Measurements from ENCODE around the gene NDUFS3. TPM values are rescaled to one million over a fixed set of nuclear protein-coding genes. Genes with fewer than 3 reads are reported as not detected.

NDUFS3 gene
- total and polyA plus RNA-seq, 10 of the 15 experiments (the other 5 are each of a cell fraction or from before 2014, with no cell fraction given), result 22.3 to 217 (median 125) TPM

GRCh38 chr11:47592251-47592650, 13.4 kb downstream of the NDUFS3 start:
- DNase-seq (ENCODE audit: low read depth, low spot score) (no peak), FAIRE-seq (no peak), ATAC-seq (peak; percentile 28)
- H3K4me3 ChIP-seq, result no peak overlapping the region
- peaks cover 3 to 23% of the 10 kb centered on the region in 2 experiments for H3K27me3 ChIP-seq (replicated peaks in 1 of 2; ENCODE audit: control insufficient read depth in 2 of 2, insufficient read depth in 2 of 2, low read length in 1 of 2)
- CTCF ChIA-PET, result interaction anchor here (0.7 to 1.6 kb wide), 2 partner anchors 19 to 25 kb away, joined by 3 to 4 read pairs; no protein-coding TSS in a partner anchor
- RAD21 ChIA-PET (ENCODE audit: unreplicated experiment), result no interaction called here
- 30% methylated on average over 4 of the region's 4 CpGs for WGBS (ENCODE audit: insufficient coverage, insufficient replicate concordance, low lambda C conversion rate, missing lambda C conversion rate)
- TF ChIP-seq FOXK2 (IDR thresholded peaks at IDR 0.05) (no peak), ATF2 (IDR thresholded peaks at IDR 0.05; ENCODE audit: low read length) (no peak), IKZF1 (conservative IDR thresholded peaks at IDR 0.05) (0 out of 2 replicates have a peak, but pooled peaks have one; percentile 18), CHD4 (IDR thresholded peaks at IDR 0.05) (no peak), ZNF217 (IDR thresholded peaks at IDR 0.05) (no peak), RB1 (IDR thresholded peaks at IDR 0.05; ENCODE audit: borderline replicate concordance) (no peak), SRF (IDR thresholded peaks at IDR 0.05; ENCODE audit: low read depth in 2 of 2, low read length in 2 of 2) (no peak), TCF3 (IDR thresholded peaks at IDR 0.05; ENCODE audit: borderline replicate concordance, insufficient read depth, low read depth, low read length) (no peak), ATF7 (IDR thresholded peaks at IDR 0.05; ENCODE audit: low read depth) (no peak)
- H2AFZ ChIP-seq (ENCODE audit: control insufficient read depth, low read depth, low read length), result peak overlapping the region; percentile 77; the same call in 1 of the 2 replicates
- no peak overlapping the region for H3K27ac ChIP-seq (ENCODE audit: control insufficient read depth, insufficient read depth)
- H3K9ac ChIP-seq (ENCODE audit: control insufficient read depth, insufficient read depth, low read length), result no peak overlapping the region
- intact Hi-C loops (cut with micrococcal nuclease; ENCODE audit: unreplicated experiment), result no loop called here
- no peaks in the 10 kb centered on the region for H3K36me3 ChIP-seq (ENCODE audit: control insufficient read depth in 2 of 2, insufficient read depth in 2 of 2, low read length in 1 of 2)
- no TSS peak for BruUV-seq (replicated peaks)
- POLR2A ChIA-PET, result interaction anchor here (0.5 kb wide), 1 partner anchor 45 kb away, joined by 4 read pairs; no protein-coding TSS in a partner anchor
- SMC1A ChIA-PET (ENCODE audit: uncharacterized antibody, unreplicated experiment), result interaction anchor here (0.9 to 1.2 kb wide), 3 partner anchors 13 to 94 kb away, joined by 3 to 4 read pairs (median 4); partner anchors contain the start of genes KBTBD4 and NDUFS3
- in situ Hi-C loops (cut with MboI), result no loop called here
- no peaks in the 10 kb centered on the region for H3K79me2 ChIP-seq (ENCODE audit: control insufficient read depth, insufficient read depth, low read length)
- H4K20me1 ChIP-seq (ENCODE audit: control insufficient read depth, insufficient read depth), result no peaks in the 10 kb centered on the region
- no peaks in the 10 kb centered on the region for H3K9me3 ChIP-seq (replicated peaks; ENCODE audit: control insufficient read depth, insufficient read depth, low read length)
- H3K4me2 ChIP-seq (ENCODE audit: control insufficient read depth, insufficient read depth), result peak overlapping the region; percentile 55; the same call in 1 of the 2 replicates
- H3K4me1 ChIP-seq (ENCODE audit: control insufficient read depth, insufficient read depth, low read length), result peaks cover 7% of the 10 kb centered on the region
